HCT116 (cell line): ENCODE results near the gene TAS2R41.

Source experiments
- CBX3 ChIP-seq: IDR thresholded peaks from 2 replicates; pipeline ENCODE4 v1.6.1; 2012; ENCODE audit warnings: low read depth
- EZH2phosphoT487 ChIP-seq: fragments of 200-600 bp; IDR thresholded peaks from 2 replicates; pipeline ENCODE4 v1.6.1; 2018; ENCODE audit warnings: antibody characterized with exemption, borderline replicate concordance
- POLR2A ChIP-seq: IDR thresholded peaks from 2 replicates; pipeline ENCODE4 v1.7.0; 2011; ENCODE audit warnings: borderline replicate concordance; ENCODE audit not compliant: insufficient read depth, insufficient read length; ENCODE audit errors: extremely low read depth
- POLR2AphosphoS5 ChIP-seq: IDR thresholded peaks from 2 replicates; pipeline ENCODE4 v1.6.1; 2011; ENCODE audit warnings: mild to moderate bottlenecking, low read depth, low read length, moderate library complexity
- RAD21 ChIP-seq: IDR thresholded peaks from 2 replicates; pipeline ENCODE4 v1.6.1; 2012; ENCODE audit warnings: low read depth, mild to moderate bottlenecking
- SIN3A ChIP-seq: IDR thresholded peaks from 2 replicates; pipeline ENCODE4 v1.6.1; 2012; ENCODE audit warnings: low read depth
- TCF7L2 ChIP-seq: IDR thresholded peaks from 2 replicates; pipeline ENCODE4 v1.7.0; 2011; ENCODE audit warnings: borderline replicate concordance, inconsistent platforms; ENCODE audit not compliant: insufficient read depth, insufficient read length; ENCODE audit errors: extremely low read depth
- ZFX ChIP-seq: fragments of 450-650 bp; IDR thresholded peaks from 2 replicates; pipeline ENCODE4 v1.6.1; 2017
- TF ChIP-seq, protein P1 (sequence below), 3 experiments: fragments of 200-600 bp in 1 of 3; sonication (generic) in 1 of 3; IDR thresholded peaks in 2 of 3; conservative IDR thresholded peaks in 1 of 3; 2 replicates each; pipeline ENCODE4 v1.5.1; 2012 to 2017; ENCODE audit warnings: low read depth in 2 of 3, low read length in 2 of 3, antibody characterized with exemption in 1 of 3, borderline replicate concordance in 1 of 3, control low read depth in 1 of 3, mild to moderate bottlenecking in 1 of 3, mixed read lengths in 1 of 3, mixed run types in 1 of 3, moderate library complexity in 1 of 3; ENCODE audit not compliant: insufficient read depth in 1 of 3
- TF ChIP-seq, protein P2 (sequence below): IDR thresholded peaks from 2 replicates; pipeline ENCODE4 v1.6.1; 2012

DNA sequence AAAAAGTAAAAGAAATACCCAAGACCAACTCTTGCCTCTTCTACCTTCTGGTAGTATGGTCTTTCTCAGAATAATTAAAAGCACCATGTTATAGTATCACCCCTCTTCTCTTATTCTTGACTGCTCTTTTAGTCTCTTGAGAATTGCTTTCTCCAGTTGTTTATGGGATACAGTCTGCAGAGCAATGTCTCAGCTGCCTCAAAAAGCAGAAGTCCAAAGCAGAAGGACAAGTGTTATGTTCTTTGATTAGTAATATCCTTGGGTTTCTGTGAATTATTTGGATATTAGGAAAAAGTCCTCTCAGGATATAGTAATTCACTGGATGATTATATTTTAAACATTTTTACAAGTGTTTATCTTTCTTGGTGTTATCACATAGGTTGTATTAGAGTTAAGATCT, 7.4 kb downstream of the TAS2R41 start:
- no peak for TF ChIP-seq CBX3
- TF ChIP-seq ZFX = no peak
- TF ChIP-seq, protein P1, sequence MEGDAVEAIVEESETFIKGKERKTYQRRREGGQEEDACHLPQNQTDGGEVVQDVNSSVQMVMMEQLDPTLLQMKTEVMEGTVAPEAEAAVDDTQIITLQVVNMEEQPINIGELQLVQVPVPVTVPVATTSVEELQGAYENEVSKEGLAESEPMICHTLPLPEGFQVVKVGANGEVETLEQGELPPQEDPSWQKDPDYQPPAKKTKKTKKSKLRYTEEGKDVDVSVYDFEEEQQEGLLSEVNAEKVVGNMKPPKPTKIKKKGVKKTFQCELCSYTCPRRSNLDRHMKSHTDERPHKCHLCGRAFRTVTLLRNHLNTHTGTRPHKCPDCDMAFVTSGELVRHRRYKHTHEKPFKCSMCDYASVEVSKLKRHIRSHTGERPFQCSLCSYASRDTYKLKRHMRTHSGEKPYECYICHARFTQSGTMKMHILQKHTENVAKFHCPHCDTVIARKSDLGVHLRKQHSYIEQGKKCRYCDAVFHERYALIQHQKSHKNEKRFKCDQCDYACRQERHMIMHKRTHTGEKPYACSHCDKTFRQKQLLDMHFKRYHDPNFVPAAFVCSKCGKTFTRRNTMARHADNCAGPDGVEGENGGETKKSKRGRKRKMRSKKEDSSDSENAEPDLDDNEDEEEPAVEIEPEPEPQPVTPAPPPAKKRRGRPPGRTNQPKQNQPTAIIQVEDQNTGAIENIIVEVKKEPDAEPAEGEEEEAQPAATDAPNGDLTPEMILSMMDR (IDR thresholded peaks at IDR 0.05 in 2 of 3, conservative IDR thresholded peaks at IDR 0.05 in 1 of 3; ENCODE audit: borderline replicate concordance in 1 of 3, insufficient read depth in 1 of 3, low read depth in 2 of 3, low read length in 2 of 3) = no peak
- TF ChIP-seq POLR2A = no peak
- TF ChIP-seq SIN3A = no peak
- no peak for TF ChIP-seq POLR2AphosphoS5
- TF ChIP-seq, protein P2, sequence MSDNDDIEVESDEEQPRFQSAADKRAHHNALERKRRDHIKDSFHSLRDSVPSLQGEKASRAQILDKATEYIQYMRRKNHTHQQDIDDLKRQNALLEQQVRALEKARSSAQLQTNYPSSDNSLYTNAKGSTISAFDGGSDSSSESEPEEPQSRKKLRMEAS = no peak
- TF ChIP-seq EZH2phosphoT487 = no peak
- no peak for TF ChIP-seq RAD21
- no peak for TF ChIP-seq TCF7L2
